ENCODE results near the gene H2AZ2.
A peak's percentile ranks its signal among the peaks of the same experiment; 100 is the strongest.

The H2AZ2 gene

GRCh38 chr7:44891372-44891771 is 43.5 kb upstream of the H2AZ2 start:
- no peak for DNase-seq (ENCODE audit: low read depth)
- no peak overlapping the region for H3K4me3 ChIP-seq (ENCODE audit: low read depth, low read length)
- no peak for TF ChIP-seq CTCF (IDR thresholded peaks at IDR 0.05; ENCODE audit: low read depth, low read length)
- TF ChIP-seq POLR2A (IDR thresholded peaks at IDR 0.05; ENCODE audit: extremely low read depth, insufficient read length): no peak
- TF ChIP-seq MYC (IDR thresholded peaks at IDR 0.05; ENCODE audit: low read depth, low read length): no peak
- TF ChIP-seq MAX (IDR thresholded peaks at IDR 0.05; ENCODE audit: low read depth, low read length): no peak

GRCh38 chr7:44889086-44889781 is 41.3 kb upstream of the H2AZ2 start:
- TF ChIP-seq CTCF (IDR thresholded peaks at IDR 0.05; ENCODE audit: low read depth, low read length) (no peak), MYC (IDR thresholded peaks at IDR 0.05; ENCODE audit: low read depth, low read length) (no peak), MAX (IDR thresholded peaks at IDR 0.05; ENCODE audit: low read depth, low read length) (no peak), POLR2A (IDR thresholded peaks at IDR 0.05; ENCODE audit: extremely low read depth, insufficient read length) (no peak)
- DNase-seq (ENCODE audit: low read depth): no peak
- no peak overlapping the region for H3K4me3 ChIP-seq (ENCODE audit: low read depth, low read length)

- no peak overlapping the region for H3K4me3 ChIP-seq (ENCODE audit: low read depth, low read length)
- TF ChIP-seq MAX (IDR thresholded peaks at IDR 0.05; ENCODE audit: low read depth, low read length) (no peak), POLR2A (IDR thresholded peaks at IDR 0.05; ENCODE audit: extremely low read depth, insufficient read length) (no peak), CTCF (IDR thresholded peaks at IDR 0.05; ENCODE audit: low read depth, low read length) (no peak), MYC (IDR thresholded peaks at IDR 0.05; ENCODE audit: low read depth, low read length) (no peak)
- DNase-seq (ENCODE audit: low read depth): no peak
Measured at GRCh38 chr7:44887293-44887692, 39.4 kb upstream of the H2AZ2 start.

GRCh38 chr7:44885394-44886317 is 37.8 kb upstream of the H2AZ2 start, which contains the start of gene PURB:
PURB (minus strand) TSS chr7:44885530; CDS start chr7:44885348, 182 bp downstream.
- no peak for TF ChIP-seq CTCF (IDR thresholded peaks at IDR 0.05; ENCODE audit: low read depth, low read length)
- TF ChIP-seq POLR2A (IDR thresholded peaks at IDR 0.05; ENCODE audit: extremely low read depth, insufficient read length): peak; percentile 97
- TF ChIP-seq MAX (IDR thresholded peaks at IDR 0.05; ENCODE audit: low read depth, low read length): peak; percentile 39; the same call in 1 of the 2 replicates
- TF ChIP-seq MYC (IDR thresholded peaks at IDR 0.05; ENCODE audit: low read depth, low read length): peak; percentile 89
- H3K4me3 ChIP-seq (ENCODE audit: low read depth, low read length): peak within 1 kb of the TSS; percentile 96
- DNase-seq (ENCODE audit: low read depth): peak; percentile 100

GRCh38 chr7:44884621-44885393 is 36.9 kb upstream of the H2AZ2 start:
- H3K4me3 ChIP-seq (ENCODE audit: low read depth, low read length): peak overlapping the region; percentile 83
- TF ChIP-seq MAX (IDR thresholded peaks at IDR 0.05; ENCODE audit: low read depth, low read length): peak; percentile 15; the same call in 1 of the 2 replicates
- TF ChIP-seq POLR2A (IDR thresholded peaks at IDR 0.05; ENCODE audit: extremely low read depth, insufficient read length): no peak
- DNase-seq (ENCODE audit: low read depth): peak; percentile 76
